ENCODE measurements around the gene FUT6. TPM values are rescaled to one million over a fixed set of nuclear protein-coding genes. Genes with fewer than 3 reads are reported as not detected.
A peak's percentile ranks its signal among the peaks of the same experiment; 100 is the strongest.

The FUT6 gene
- total RNA-seq, 1 donor from 2014 or later: 4.7 TPM

DNA sequence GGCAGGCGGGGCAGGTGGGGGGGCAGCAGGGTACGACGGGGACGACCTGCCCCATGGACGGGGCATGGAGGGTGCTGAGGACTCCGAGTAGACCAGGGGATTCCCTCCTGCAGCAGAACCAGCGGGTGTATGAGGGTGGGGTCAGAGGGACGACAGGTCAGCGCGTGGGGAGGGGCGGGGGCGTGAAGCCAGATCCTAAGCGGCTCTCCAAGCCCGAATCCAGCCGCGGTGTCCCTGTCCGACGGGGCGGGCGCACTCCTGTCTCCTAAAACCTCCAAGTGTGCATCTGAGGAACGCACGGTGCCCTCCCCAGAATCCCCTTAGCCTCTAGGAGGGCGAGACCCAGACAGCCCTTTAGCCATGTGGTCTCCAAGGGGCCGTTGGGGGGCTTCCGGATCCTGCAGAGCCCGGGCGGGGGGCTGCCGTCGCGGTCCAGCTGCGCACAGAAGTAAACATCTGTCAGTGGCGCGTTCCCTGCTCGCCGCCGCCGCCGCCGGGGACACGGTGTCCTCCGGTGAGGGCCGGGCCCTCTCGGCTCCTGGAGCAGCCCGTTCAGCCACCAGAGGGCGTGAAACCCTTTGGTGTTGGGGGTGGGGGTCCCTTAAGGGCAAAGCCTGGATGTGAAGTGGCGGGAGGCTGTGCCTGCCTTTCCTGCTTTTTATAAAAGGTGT lies 33.9 kb downstream of the FUT6 start:
- DNase-seq (ENCODE audit: low spot score): no peak

DNA sequence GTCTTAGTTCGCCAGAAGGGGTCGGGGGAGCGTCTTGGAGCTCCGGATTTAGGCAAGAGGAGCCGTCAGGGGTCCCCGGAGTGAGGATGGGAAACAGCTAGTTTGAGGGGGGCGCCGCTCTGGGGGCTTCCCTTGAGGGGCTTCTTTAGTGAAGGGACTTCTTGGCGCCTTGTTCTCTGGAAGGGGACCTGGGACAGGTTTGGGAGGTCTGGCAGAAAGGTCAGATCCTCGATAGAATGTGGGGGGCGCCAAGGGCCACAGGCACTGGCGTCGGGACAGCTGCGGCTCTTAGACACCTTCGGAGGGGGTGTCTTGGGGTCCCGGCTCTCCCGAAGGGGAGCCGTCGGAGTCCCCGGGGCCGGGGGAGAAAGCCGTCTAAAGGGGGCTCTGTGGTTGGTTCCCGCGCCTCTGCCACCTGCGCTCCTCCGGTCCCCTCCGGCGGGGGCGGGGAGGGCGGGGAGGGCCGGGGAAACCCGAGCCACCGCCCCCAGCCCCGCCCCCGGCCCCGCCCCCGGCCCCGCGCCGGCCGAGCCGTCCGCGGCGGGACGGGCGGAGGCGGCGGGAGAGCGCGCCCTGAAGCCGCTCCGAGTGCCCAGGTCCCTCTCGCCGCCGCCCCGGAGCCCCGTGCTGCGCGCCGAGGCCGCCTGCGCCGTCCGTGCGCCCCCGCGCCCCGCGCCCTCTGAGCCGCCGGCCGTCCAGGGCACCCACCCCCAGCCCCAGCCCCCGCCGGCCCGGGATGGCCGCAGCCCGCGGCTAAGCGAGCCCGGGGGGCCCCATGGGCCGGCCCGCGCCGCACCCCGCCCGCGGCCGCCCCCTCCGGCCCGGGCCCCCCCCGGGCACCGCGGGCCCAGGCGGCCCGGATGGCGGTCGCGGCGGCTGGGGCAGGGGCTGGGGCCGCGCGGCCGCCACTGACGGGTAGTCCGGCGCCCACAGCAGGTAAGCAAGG lies 34.7 kb downstream of the FUT6 start, which contains the start of gene NRTN:
TSS of gene NRTN (plus strand) at position 552 of the 946 bp plus-strand sequence. CDS start 19,099 bp downstream, outside the sequence.
- no peak for DNase-seq (ENCODE audit: low spot score)

DNA sequence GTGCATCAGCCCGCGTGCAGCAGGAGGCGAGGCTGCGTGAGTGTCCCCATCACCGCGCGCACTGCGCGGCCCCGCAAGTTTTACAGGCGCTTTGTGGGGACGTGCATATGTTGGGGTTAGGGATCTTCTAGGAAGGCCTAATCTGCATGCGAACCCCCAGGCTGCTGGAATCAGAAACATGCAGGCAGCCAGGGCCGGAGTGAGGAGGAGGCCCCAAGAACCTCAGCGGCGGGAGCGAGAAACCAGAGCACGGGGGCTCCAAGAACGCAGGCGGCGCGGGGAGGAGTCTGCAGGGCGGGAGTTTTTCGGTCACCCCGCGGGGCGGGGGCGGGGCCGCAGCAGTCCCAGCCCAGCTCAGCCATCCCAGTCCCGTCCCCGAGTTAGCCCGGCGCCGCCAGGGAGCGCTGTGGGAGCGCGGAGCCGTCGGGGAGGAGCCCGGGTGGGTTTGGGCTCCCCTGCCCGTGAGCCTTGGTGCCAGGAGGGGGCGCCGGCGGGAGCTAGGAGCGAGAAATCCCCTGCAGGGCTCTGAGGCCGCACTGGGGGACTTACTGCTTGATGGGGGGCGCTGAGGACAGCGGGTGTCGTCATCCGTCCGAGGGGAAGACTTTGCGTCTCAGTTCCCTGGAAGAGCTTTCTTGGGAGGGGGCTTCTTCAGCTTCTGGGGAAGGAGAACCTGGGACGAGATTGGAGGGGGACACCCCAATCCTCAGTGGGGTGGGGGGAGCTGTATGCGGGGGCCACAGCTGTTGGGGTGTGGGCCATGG lies 35.6 kb downstream of the FUT6 start:
- peak; percentile 86 for DNase-seq (ENCODE audit: low spot score)

DNA sequence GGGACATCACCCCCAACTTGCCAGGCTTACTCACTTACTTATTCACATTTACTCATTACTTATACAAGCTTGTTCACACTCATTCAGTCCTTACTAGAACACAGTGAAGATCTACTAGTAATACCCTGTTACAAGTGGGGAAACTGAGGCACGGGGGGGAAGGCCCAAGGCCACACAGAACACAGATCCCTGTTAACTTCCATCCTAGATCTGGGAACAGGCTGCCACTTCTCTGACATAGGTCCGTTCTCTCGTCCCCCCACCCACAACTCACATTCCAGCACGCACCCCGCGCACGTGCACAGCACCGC lies 36.1 kb downstream of the FUT6 start:
- no peak for DNase-seq (ENCODE audit: low spot score)

DNA sequence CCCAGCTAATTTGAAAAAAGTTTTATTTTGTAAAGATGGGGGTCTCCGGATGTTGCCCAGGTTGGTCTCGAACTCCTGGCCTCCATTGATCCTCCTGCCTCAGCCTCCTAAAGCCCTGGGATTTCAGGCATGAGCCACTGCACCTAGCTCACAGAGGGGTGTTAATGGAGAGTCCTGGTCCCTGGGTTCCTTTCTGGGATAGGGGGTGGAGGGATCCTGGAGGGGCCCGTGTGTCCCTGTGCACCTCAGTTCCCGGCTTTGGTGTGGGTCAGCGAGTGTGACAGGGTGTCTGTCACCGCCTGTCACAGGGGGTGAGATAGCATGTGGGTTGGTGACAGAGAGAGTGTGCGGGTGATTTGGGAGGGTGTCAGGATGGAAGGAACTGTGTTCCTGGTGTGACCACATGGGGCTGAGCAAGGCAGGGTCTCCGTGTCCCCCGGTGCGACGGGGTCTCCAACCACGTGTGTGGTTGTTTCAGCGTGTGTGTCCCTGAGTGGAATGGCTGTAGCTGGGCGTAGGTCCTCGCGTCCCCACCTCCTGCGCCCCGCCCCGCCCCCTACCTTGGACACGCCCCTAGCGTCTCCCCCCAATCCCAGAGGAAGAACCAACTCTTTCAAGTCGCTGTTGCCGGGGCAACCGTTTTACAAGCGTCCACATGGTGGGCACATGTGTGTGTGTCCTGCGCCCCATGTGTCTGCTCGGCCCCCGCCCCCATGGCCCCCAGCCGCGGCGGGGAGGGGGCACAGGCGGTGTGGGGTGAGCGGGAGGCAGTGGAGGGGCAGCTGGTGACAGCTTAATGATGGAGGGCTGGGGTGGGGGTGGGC lies 37.5 kb downstream of the FUT6 start:
- DNase-seq (ENCODE audit: low spot score): no peak

DNA sequence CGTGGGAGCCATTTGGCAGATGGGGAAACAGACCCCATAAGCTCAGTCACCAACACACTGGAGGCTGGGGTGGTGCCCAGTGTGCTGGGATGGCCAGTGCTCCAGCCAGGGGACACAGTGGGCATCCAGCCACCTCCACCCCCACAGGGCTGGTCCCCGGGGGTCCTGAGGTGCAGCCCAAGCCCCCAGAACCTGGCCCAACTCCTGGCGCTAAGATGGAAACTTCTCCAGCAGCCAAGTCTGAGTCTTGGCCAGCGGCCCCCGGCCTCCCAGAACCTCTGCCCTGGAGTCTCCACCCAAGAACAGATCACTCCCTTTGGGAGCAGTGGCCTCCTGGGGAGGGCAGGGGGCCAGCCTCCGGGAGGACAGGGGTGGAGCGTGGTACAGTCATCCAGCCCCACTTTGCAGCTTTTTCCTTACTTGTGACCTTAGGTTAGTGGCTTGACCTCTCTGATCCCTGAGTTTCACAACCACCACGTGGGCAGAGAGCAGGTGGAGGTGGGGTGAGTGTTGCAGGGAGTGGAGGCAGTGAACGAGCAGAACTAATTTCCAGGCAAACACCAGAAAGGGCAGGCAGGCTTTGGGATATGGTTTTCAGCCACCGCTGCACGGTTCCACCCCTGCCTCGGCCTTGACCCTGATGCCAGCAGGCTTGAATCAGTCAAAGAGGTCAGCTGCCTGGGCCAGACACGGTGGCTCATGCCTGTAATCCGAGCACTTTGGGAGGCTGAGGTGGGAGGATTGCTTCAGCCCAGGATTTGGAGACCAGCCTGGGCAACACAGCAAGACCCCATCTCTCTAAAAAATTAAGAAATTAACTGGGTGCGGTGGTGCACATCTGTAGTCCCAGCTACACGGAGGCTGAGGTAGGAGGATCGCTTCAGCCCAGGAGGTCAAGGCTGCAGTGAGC lies 38.9 kb downstream of the FUT6 start:
- no peak for DNase-seq (ENCODE audit: low spot score)

DNA sequence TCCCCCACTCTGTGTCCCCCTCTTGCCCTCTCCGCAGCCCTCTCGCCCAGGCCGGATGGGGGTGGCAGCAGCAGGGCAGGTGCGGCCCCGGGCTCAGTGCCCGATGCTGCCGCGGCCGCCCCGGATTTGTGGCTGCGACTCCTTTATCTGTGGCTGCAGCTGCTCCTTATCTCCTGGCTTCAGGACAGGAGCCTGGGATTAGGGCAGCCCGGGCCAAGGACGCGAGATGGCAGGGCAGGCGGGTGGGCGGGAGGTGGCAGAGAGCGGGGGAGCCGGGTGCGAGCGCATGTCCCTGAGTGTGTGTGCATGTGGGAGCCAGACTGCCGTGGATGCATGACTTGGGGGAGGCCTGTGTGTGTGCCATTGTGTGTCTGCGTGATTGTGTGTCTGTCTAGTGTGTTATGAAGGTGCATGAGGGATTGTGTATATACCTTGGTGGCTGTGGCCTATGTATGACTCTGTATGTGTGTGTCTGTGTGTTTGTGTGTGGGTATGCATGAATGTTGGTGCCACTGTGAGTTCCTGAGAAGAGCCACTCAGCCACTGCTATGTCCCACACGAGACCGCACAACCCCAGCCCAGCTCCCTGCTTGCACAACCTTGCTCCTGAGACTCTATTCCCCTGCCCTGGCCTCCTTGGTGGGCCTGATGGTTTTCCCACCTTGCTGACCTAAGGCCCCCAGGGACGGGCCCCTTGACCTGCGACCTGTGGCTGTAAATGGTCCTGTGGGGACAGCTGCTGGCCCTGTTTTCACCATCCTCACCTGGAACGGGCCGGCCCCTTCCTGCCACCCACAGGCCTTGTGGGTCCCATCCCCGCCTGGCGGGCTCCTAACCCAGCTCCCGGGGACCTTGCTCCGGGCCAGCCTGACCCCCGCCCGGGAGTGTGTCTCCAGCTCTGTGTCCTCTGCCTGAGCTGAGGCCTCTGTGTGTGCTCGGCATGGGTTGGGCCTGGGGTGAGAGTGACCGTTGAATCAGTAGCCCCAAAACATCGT lies 40.0 kb downstream of the FUT6 start:
- no peak for DNase-seq (ENCODE audit: low spot score)

DNA sequence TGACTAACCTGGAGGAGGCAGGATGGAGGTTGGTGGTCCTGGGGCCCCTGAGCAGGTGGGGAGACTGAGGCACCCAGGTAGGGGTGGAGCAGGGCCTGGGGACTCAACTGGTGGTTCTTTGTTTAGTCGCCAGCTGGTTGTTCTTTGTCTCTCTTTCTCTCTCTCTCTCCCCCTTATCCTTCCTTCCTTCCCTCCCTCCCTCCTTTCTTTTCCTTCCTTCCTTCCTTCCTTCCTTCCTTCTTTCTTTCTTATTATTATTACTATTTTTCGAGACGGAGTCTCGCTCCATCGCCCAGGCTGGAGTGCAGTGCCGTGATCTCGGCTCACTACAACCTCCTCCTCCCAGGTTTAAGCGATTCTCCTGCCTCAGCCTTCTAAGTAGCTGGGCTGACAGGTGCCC lies 41.3 kb downstream of the FUT6 start:
- DNase-seq (ENCODE audit: low spot score): no peak

DNA sequence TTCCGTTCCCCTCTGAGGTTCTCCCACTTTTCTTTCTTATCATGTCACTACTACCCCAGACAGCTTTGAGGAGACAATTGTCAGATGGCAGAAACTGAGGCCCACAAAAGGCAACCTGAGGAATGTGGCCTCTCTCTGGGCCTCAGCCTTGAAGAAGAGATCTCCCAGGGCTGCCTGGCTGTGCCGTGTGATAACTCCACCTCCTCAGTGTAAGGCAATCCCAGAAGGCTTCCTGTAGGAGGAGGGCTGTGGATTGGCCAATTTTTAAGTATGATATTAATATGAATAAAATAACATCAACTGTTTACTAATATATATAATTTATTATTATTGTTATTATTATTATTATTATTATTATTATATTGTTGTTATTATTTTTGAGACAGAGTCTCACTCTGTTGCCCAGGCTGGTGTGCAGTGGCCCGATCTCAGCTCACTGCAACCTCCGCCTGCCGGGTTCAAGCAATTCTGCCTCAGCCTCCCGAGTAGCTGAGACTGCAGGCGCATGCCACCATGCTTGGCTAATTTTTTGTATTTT lies 44.1 kb downstream of the FUT6 start:
- no peak for DNase-seq (ENCODE audit: low spot score)

DNA sequence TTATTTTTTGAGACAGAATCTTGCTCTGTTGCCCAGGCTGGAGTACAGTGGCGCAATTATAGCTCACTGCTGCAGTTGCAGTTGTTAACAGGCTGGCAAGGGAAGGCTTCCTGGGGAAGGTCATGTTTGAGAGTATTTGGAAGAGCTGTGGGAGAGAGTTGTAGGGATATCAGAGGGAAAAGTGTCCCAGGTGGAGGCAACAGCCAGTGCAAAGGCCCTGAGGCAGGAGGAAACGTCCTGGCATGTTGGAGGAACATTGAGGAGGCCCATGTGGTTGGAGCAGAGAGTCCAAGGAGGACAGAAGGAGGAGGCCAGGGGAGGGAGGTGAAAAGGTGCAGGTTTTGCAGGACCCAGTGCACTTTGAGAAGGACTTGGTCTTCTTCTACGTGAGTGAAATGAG lies 46.3 kb downstream of the FUT6 start:
- no peak for DNase-seq (ENCODE audit: low spot score)

DNA sequence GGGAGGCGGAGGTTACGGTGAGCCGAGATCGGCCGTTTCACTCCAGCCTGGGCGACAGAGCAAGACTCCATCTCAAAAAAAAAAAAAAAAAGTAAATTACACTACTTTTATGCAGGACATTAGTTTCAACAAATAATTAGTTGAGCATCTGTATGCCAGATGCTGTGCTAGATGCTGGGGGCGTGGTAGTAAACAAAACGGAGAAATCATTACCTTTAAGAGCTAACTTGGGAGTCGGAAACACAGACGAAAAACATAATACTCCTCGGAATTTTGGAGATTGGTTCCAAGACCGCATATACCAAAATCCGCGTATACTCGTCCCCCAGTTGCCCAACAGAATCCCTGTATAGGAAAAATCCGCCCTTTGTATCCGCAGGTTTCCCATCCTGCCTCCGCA lies 47.3 kb downstream of the FUT6 start:
- no peak for DNase-seq (ENCODE audit: low spot score)

DNA sequence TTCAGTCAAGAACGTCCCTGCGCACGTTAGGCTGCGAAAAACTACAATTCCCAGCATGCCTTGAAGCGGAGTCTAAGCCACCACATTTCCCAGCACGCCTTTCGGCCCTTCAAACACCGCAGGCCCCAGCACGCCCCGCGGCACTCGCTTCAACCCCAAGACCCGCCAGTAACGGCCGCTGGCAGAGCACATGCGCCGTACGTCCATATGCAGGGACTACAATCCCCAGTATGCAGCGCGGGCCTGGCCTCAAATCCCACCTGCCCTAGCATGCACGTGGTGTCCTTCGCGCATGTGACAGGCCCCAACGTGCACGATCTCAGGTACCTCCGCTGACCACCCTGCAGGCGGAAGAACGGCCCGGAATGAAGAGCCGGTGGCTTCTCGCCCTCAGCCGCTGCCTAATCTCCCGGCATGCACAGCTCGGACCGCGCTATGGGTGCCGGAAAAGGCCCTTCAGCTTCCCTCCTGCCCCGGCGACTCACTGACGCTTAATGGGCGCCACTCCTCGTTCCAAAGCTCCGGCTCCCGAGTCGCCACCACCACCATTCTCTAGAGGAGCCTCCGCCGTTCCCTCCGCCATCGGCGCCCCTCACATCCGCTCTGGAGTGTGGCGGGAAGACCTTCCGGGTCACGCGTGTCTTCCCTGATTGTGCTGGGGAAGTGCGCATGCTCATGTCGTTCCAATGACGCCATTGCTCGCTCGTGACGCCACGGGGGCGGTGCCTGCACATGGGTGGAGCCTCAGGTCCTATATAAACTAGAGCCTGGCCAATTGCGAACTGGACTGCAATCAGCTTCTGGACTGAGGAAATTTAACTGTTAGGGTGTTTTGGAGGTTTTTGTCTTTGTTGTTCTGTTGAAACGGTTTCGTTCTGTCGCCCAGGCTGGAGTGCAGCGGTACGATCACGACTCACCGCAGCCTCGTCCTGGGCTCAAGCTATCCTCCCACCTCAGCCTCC lies 48.7 kb downstream of the FUT6 start, which contains the start of gene DUS3L:
TSS of gene DUS3L (minus strand) at position 605 of the 962 bp plus-strand sequence. CDS start at position 583, 22 bp downstream.
- DNase-seq (ENCODE audit: low spot score): peak; percentile 97

DNA sequence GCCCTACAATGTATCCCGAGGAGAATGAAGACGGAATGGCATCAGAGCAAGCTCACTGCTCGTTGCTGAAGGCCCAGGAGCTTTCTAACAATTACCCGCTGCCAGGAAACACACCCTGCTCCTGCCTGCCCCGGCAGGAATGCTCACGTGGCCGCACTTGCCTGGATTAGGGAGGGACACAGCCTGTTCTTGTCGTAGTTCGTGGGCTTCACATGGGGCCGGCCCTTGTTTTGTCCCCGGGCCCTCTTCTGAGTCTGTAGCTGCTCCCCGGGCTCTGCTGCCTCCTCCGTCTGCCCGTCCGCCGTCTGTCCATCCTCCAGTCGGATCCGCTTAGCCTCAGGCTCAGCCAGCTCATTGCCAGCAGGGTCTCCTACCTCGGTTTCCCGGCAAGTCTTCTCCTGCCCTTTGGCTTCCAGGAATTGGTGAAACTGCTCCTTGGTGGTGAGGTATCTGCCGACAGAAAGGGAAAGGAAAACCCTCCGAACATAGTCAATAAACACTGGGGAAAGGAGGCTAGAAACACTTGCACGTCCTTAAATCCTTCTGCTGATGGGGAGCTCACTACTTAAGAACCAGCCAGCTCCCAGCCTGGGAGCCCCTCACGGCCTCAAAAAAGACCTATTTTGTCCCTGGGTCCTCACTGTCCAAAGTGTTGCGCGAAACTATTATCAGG lies 49.5 kb downstream of the FUT6 start:
- DNase-seq (ENCODE audit: low spot score): no peak

DNA sequence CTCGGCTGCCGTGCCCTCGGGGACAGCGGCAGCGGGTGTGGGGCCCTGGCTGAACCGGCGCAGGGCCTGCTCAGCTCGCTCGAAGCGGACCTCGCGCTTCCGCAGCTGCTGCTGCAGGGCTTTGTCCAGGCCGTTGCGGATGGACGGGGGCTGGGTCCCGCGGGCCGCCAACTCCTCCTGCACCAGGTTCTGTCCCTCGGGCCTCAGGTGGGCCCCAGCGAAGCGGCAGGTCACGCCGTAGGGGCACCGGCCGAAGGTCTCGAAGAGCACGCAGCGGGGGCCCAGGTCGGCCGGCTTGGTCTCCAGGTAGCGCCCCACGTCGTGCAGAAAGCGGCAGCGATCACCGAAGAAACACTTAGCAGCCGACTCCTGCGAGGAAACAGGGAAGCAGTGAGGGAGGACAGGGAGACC lies 50.1 kb downstream of the FUT6 start:
- no peak for DNase-seq (ENCODE audit: low spot score)

DNA sequence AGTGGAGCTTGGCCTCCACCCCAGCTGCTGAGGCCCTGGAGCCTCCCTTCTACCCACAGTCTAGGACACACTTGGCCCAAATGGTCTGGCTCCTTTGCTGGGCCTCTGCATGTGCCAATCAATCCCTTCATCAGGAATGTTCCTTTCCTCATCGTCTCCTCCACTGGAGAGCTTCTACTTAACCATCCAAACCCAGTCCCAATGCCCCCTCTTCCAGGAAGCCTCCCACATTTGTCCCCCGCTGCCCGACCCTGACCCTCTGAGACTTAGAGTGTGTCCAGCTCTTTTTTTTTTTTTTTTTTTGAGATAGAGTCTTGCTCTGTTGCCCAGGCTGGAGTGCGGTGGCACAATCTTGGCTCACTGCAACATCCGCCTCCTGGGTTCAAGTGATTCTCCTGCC lies 51.1 kb downstream of the FUT6 start:
- DNase-seq (ENCODE audit: low spot score): no peak

DNA sequence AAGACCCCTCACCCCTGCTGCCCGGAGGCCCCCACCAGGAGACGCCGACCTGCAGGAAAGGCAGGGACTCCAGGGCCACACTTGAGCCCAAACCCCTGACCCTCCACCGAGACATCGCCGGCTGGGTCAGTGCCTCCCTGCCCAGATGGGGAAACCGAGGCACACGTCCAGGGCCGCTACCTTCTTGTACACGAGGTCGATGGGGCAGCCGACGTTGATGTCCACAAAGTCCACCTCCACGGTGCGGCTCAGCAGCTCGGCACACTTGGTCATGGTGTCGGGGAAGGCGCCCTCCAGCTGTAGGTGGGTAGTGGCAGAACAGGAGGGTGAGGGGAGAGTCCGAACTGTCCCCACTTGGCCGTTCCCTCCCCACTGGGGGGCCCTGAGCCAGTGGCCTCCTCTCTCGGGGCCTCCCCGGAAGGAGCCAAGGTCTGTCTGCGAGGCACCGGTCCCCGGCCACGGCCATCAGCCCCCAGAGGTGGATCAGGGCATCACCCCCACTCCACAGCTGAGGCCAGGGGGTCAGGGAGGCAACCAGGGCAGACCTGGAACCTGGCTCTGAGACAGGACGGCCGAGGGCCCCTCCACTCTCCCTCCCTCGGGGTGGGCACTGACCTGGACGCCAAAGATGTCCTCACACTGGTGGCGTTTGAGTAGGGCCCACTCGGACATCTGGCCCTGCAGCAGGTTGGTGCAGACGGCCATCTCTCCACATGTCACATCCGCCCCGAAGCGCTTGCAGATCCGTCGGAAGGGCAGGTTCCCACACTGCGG lies 51.9 kb downstream of the FUT6 start:
- no peak for DNase-seq (ENCODE audit: low spot score)

Data from ureter (tissue), 1 donor.